Stimulated activated CD8-positive, alpha-beta memory T cell treated with anti-CD3 and anti-CD28 coated beads, Interleukin-15, amount 100 ng/mL, for 24 hours (primary cell): ENCODE measurements around the gene CR1L.
"Not testable (repeated sequence)": the region's sequence is repeated elsewhere in the genome, so short reads cannot be mapped to it uniquely, and the experiment has no call there.

Source experiments
- DNase-seq: peaks from one replicate; pipeline ENCODE4 v3.0.0-alpha.2; 2020; ENCODE audit warnings: low read depth

CR1L gene

DNA sequence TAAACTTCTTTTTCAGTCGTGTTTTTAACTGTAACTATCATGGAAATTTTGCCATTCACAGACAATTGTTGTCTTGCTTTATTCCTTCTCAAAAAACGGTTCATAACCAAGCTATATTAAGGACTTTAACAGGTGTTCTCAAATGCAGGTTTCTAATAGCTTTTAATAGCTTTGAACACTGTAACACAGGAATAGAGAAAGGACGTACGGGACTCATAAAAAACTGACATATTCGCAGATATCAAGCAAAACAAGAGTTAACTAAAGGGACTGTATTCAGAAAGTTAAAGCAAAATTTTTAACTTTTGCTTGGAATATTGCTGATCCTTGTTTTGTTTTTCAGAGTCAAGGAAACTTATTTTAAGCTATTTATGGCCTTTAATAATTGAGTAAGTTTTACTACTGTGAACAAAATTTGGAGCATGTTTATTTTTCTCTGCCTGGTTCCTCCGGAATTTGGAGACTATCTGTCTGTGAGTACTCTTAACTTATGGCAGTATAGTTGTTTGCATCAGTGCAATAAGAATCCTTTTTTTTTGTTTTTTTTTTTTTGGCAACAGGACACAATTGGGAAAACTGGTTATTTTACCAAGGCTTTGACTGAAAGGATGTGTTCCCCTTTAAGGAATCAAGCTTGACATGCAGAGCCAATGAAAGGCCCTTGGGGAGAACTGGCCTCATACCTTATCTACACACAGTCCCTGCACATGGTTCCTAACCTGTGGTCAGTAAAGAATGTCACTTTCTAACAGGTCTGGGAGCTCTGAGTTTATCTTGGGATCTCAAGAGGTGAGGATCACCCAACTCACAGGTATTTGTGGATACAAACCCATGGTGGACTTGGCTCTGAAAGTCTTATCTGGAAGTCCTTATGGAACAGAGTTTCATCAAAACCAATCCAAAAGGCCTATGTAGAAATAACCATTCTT lies 101.2 kb downstream of the CR1L start:
- DNase-seq, result no peak

- DNase-seq, result no peak
Observed at GRCh38 chr1:207747627-207748492, 102.9 kb downstream of the CR1L start.

DNA sequence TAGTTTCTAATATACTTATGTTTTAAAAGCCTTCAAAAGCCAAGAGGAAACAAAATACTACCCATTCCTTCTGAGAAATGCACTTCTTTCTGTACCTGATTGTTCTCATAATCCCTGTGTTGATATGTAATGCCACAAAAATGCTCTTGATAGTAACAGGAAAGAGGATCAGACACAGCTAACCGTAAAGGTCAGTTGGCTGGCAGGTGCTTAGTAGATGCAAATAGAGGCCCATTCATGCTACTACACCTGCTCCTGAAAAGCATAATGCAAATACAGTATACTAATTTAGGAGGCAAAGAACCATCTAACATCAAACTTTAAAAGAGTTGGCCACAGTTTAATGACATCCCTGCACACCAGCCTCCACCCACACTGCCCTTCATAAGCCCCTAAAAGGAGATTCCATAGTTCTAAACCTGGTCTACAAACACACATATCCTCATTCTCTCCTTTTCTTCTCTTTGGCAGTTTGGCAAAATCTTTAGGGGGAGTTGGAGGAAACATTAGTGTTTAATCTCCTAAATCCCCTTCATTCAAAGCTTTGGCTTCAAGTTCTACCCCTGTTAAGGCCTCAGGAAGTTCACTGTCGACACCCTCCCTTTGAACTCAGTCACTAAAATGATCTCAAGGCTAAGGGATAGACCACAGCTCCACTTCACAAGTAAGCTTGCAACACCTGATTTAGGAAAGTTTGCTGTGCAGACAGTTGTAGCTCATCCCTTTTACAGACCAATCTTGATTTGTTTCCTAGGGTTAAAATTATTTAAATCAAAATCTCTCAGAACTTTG lies 104.0 kb downstream of the CR1L start:
- no peak for DNase-seq

GRCh38 chr1:207750631-207751305 lies 105.8 kb downstream of the CR1L start:
- no peak for DNase-seq

- not testable (repeated sequence) for DNase-seq
Observed at GRCh38 chr1:207751463-207751789, 106.5 kb downstream of the CR1L start.

- DNase-seq, result peak; percentile 76
Observed at GRCh38 chr1:207751790-207752455, 107.0 kb downstream of the CR1L start, which contains the start of gene CD46. TSS of gene CD46 (plus strand) at chr1:207752054. CDS start at chr1:207752213, 159 bp downstream.

- DNase-seq, result peak; percentile 9
Observed at GRCh38 chr1:207752456-207752998, 107.6 kb downstream of the CR1L start.

DNA sequence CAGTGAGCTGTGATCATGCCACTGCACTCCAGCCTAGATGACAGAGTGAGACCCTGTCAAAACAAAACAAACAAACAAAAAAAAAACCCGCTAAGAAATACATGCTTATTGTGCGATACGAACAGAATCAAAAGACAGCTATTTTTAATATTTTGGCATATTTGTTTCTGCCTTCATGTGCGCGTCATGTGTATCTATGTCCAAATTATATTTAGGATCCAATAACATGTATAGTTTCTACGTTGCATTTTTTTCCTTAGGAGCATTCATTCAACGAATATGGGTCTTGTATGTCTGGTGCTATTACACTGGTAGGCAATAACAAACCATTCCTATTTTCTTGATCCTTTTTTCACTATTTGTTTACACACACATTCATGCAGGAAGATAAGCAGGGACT lies 108.7 kb downstream of the CR1L start:
- no peak for DNase-seq

- no peak for DNase-seq
Observed at GRCh38 chr1:207754011-207754410, 109.1 kb downstream of the CR1L start.

- no peak for DNase-seq
Observed at GRCh38 chr1:207754974-207755700, 110.2 kb downstream of the CR1L start.

- DNase-seq, result no peak
Observed at GRCh38 chr1:207755846-207756693, 111.1 kb downstream of the CR1L start.

GRCh38 chr1:207762622-207763021 lies 117.7 kb downstream of the CR1L start:
- no peak for DNase-seq

GRCh38 chr1:207763091-207763490 lies 118.2 kb downstream of the CR1L start:
- DNase-seq, result no peak

- DNase-seq, result no peak
Observed at GRCh38 chr1:207763972-207764371, 119.0 kb downstream of the CR1L start.

GRCh38 chr1:207766569-207766968 lies 121.6 kb downstream of the CR1L start:
- DNase-seq, result no peak

- DNase-seq, result not testable (repeated sequence)
Observed at GRCh38 chr1:207770514-207770913, 125.6 kb downstream of the CR1L start.
